ENCODE results near the gene MAD2L1.

Gene MAD2L1

GRCh38 chr4:120052856-120053255 lies 13.8 kb downstream of the MAD2L1 start:
- Histone ChIP-seq H3K27ac (ENCODE audit: extremely low read depth, low read depth, low read length) (no peak overlapping the region), H3K36me3 (ENCODE audit: control insufficient read depth in 2 of 2, insufficient read depth in 1 of 2, low read length in 2 of 2) (peaks cover 0 to 22% of the 10 kb centered on the region in 2 experiments; a peak in 2 of 3 replicates), H3K4me3 (ENCODE audit: low read depth, low read length) (no peak overlapping the region), H3K9me3 (ENCODE audit: control insufficient read depth, insufficient read depth, low read depth, low read length) (no peaks in the 10 kb centered on the region), H3K4me1 (ENCODE audit: control insufficient read depth, insufficient read depth, low read length) (no peaks in the 10 kb centered on the region)
- CTCF ChIA-PET, result no interaction called here
- POLR2A ChIA-PET, result no interaction called here
- no peak for TF ChIP-seq GLI2 (tag by site-specific recombination; IDR thresholded peaks at IDR 0.05; ENCODE audit: borderline replicate concordance, low read depth)
- TF ChIP-seq ZBTB21 (tag by site-specific recombination; IDR thresholded peaks at IDR 0.05), result 0 out of 2 replicates have a peak, but pooled peaks have one; percentile 26
- no peak for TF ChIP-seq ZNF670 (tag by site-specific recombination; IDR thresholded peaks at IDR 0.05; ENCODE audit: low read depth)
- TF ChIP-seq SP2 (tag by site-specific recombination; IDR thresholded peaks at IDR 0.05), result peak; percentile 13; the same call in 1 of the 2 replicates
- TF ChIP-seq WT1 (tag by site-specific recombination; IDR thresholded peaks at IDR 0.05), result no peak
- no peak for TF ChIP-seq TCF7L2 (IDR thresholded peaks at IDR 0.05; ENCODE audit: borderline replicate concordance, low read depth, low read length)
- TF ChIP-seq ZBTB7A (tag by site-specific recombination; IDR thresholded peaks at IDR 0.05; ENCODE audit: low read depth), result no peak
- TF ChIP-seq ZNF433 (tag by site-specific recombination; IDR thresholded peaks at IDR 0.05; ENCODE audit: low read depth), result no peak
- no peak for TF ChIP-seq MZF1 (tag by site-specific recombination; IDR thresholded peaks at IDR 0.05; ENCODE audit: borderline replicate concordance)
- peak; percentile 90 for TF ChIP-seq ZNF600 (tag by site-specific recombination; IDR thresholded peaks at IDR 0.05)
- no peak for TF ChIP-seq ZNF302 (tag by site-specific recombination; IDR thresholded peaks at IDR 0.05; ENCODE audit: low read depth)
- no peak for TF ChIP-seq ZNF664 (tag by site-specific recombination; IDR thresholded peaks at IDR 0.05)
- TF ChIP-seq ZNF121 (tag by site-specific recombination; IDR thresholded peaks at IDR 0.05), result no peak

- TF ChIP-seq REST (tag by site-specific recombination; IDR thresholded peaks at IDR 0.05) (no peak), ZNF596 (tag by site-specific recombination; IDR thresholded peaks at IDR 0.05) (no peak), ZNF274 (IDR thresholded peaks at IDR 0.05; ENCODE audit: low read length) (no peak), ZNF274 (tag by site-specific recombination; IDR thresholded peaks at IDR 0.05; ENCODE audit: borderline replicate concordance) (no peak), SP3 (tag by site-specific recombination; IDR thresholded peaks at IDR 0.05) (no peak), ZNF423 (tag by site-specific recombination; IDR thresholded peaks at IDR 0.05) (no peak), ZFP3 (tag by site-specific recombination; IDR thresholded peaks at IDR 0.05; ENCODE audit: low read depth) (no peak), IKZF3 (tag by site-specific recombination; IDR thresholded peaks at IDR 0.05) (no peak), ZNF701 (tag by site-specific recombination; IDR thresholded peaks at IDR 0.05) (no peak), OVOL3 (tag by site-specific recombination; IDR thresholded peaks at IDR 0.05) (no peak), ZNF501 (tag by site-specific recombination; IDR thresholded peaks at IDR 0.05) (no peak), ZNF280D (tag by site-specific recombination; IDR thresholded peaks at IDR 0.05) (no peak), PRDM4 (tag by site-specific recombination; IDR thresholded peaks at IDR 0.05) (no peak)
- Histone ChIP-seq H3K4me1 (ENCODE audit: control insufficient read depth, insufficient read depth, low read length) (no peaks in the 10 kb centered on the region), H3K27ac (ENCODE audit: extremely low read depth, low read depth, low read length) (no peak overlapping the region), H3K36me3 (ENCODE audit: control insufficient read depth in 2 of 2, insufficient read depth in 1 of 2, low read length in 2 of 2) (peaks cover 0 to 12% of the 10 kb centered on the region in 2 experiments; a peak in 1 of 3 replicates), H3K9me3 (ENCODE audit: control insufficient read depth, insufficient read depth, low read depth, low read length) (no peaks in the 10 kb centered on the region), H3K4me3 (ENCODE audit: low read depth, low read length) (no peak overlapping the region)
- ChIA-PET POLR2A (interaction anchor here (0.6 kb wide), 1 partner anchor 72 kb away, joined by 3 read pairs; no protein-coding TSS in a partner anchor), CTCF (interaction anchor here (0.6 to 1.5 kb wide), 8 partner anchors 10 to 762 kb away, joined by 3 to 5 read pairs (median 3); partner anchors contain the start of gene PDE5A)
Measured at GRCh38 chr4:120051253-120051652, 15.4 kb downstream of the MAD2L1 start.
